Measurements from ENCODE around the gene PPIF.

PPIF gene

GRCh38 chr10:79394664-79395063, 47.4 kb downstream of the PPIF start:
- no peak for TF ChIP-seq ZNF274 (IDR thresholded peaks at IDR 0.05; ENCODE audit: low read depth, low read length)
- no peak overlapping the region for H3K4me3 ChIP-seq (ENCODE audit: low read length)

DNA sequence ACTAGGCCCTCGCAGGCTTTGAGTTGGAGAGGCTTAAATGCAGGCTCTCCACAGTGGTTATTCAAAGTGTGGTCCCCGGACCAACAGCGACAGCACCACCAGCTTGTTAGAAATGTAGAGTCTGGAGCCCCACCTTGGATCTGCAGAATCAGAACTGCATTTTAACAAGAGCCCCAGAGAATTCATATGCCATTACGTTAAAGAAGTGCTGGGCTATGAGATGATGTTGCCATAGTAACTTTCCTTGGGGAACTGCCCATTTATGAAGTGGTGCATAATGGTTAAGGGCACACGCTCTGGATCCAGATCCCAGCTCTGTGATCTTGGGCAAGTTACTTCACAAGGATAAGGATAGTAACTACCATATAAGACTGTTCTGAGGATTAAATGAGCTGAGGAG, 49.3 kb downstream of the PPIF start:
- no peak for TF ChIP-seq ZNF274 (IDR thresholded peaks at IDR 0.05; ENCODE audit: low read depth, low read length)
- H3K4me3 ChIP-seq (ENCODE audit: low read length) = no peak overlapping the region

DNA sequence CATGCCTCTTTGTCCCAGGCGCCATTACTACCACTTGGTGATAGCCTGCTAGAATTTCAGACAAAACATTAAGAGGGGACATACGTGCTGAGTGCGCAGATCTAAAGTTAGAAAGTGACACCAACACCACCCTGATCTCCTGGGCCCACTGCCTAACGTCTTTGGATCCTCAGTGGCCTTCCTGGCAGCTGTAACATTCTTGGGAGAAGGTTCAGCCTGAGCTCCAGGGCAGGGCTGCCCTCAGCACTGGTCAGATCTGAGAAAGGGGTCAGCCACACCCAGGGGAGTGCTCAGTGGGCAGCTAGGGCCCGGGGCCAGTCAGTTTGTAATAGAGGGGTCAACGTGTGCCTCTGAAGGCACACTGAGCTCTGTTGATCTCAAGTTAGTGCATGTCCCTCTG, 49.8 kb downstream of the PPIF start:
- no peak for TF ChIP-seq ZNF274 (IDR thresholded peaks at IDR 0.05; ENCODE audit: low read depth, low read length)
- H3K4me3 ChIP-seq (ENCODE audit: low read length) = no peak overlapping the region

DNA sequence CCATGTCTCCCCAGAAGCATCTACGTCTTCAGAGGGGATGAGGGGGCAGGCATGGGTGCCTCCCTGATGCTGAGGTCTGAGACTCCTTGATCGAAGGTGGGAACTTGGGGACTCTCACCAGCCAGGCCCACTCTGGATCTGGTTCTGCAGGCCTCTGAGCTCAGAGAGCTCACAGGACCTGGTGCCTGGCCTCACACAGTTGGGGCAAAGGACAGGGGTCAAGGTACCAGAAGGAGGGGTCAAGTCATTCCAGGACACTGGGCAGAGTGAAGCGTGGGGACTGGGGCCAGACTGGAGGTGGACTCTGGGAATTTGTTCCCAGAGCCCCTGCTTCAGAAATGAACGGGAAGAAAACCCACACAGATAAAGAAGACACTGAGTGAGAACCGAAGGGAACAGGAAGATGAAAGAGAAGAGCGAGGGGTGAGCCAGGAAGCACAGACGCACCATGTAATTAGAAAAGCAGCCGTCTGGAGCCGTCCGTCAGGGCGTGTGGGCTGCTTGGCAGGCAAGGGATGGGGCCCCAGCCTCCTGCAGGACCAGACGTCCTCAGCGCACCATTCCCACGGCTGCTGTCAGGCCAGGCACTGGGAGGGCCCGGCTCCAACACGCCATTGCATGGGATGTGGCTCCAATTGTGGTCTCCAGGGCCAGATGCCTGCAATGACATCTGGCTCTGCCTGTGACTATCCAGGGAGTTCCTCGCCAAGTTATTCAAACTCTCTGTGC, 50.5 kb downstream of the PPIF start:
- no peak for TF ChIP-seq ZNF274 (IDR thresholded peaks at IDR 0.05; ENCODE audit: low read depth, low read length)

DNA sequence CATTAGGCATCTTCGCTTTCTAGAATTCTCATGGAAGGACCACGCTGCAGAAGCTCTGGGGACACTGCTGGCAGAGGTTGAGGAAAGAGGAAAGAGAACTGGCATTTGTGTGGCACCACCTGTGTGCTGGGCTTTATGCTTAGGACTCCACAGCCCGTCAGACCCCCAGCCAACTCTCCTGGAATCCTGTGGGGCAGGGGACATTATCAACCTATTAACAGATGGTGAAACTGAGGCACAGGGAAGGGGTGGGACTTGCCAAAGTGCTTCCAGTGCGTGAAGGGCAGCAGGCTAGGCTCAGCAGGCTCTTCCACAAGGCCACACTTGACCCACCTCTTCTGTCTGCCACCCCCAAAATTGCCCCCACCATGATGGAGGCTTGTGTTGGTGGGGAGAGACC, 51.4 kb downstream of the PPIF start:
- no peak overlapping the region for H3K4me3 ChIP-seq (ENCODE audit: low read length)

More for the DNA sequence above, 50.5 kb downstream of the PPIF start:
- no peak overlapping the region for H3K4me3 ChIP-seq (ENCODE audit: low read length)

GRCh38 chr10:79399223-79399831, 52.1 kb downstream of the PPIF start:
- no peak overlapping the region for H3K4me3 ChIP-seq (ENCODE audit: low read length)
- TF ChIP-seq ZNF274 (IDR thresholded peaks at IDR 0.05; ENCODE audit: low read depth, low read length) = no peak

More for the DNA sequence above, 51.4 kb downstream of the PPIF start:
- TF ChIP-seq ZNF274 (IDR thresholded peaks at IDR 0.05; ENCODE audit: low read depth, low read length) = no peak

DNA sequence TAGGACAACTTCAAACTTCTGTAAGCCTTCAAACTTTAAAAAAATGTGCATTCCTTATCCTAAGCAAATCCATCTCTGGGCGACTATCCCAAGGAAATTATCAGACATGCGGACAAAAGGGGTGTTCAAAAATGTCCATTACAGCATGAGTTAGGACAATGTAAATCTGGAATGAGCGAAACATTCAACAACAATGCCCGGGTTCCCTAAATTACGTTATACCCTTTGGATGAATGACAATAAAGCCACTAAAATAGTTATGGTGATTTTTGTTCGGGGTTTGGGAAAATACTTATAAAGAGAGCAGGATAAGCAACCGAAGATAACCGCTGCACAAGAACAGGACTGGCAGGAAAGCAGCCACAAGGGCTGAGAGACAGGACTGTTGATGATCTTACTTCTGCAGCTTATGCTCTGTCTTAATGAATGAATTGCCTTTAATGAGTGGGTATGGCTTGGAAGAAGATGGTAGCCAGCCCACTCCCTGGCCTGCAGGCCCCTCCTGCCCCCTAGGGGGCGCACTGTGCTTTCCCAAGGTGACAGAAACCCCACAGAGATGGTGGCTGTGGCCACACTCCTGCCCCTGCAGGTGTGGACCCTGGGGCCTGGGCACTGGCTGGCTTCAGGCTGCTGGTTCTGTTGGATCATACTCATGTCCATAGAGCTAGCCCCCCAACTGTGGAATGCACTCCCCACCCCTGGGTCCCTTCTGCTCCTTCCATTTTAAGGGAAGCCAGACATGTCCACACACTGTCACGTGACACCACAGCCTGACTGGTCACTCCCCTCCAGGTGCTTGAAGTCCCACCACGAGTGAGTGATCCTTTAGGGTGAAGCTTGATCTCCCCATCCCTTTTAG, 53.1 kb downstream of the PPIF start:
- TF ChIP-seq ZNF274 (IDR thresholded peaks at IDR 0.05; ENCODE audit: low read depth, low read length) = no peak
- H3K4me3 ChIP-seq (ENCODE audit: low read length) = no peak overlapping the region

- TF ChIP-seq ZNF274 (IDR thresholded peaks at IDR 0.05; ENCODE audit: low read depth, low read length) = no peak
These were observed 54.0 kb downstream of the PPIF start for GRCh38 chr10:79401015-79401921.

GRCh38 chr10:79402625-79402946, 55.3 kb downstream of the PPIF start:
- TF ChIP-seq ZNF274 (IDR thresholded peaks at IDR 0.05; ENCODE audit: low read depth, low read length) = no peak

More at GRCh38 chr10:79401015-79401921, 54.0 kb downstream of the PPIF start:
- no peak overlapping the region for H3K4me3 ChIP-seq (ENCODE audit: low read length)

GRCh38 chr10:79402951-79403350, 55.7 kb downstream of the PPIF start:
- no peak for TF ChIP-seq ZNF274 (IDR thresholded peaks at IDR 0.05; ENCODE audit: low read depth, low read length)
- no peak overlapping the region for H3K4me3 ChIP-seq (ENCODE audit: low read length)

More at GRCh38 chr10:79402625-79402946, 55.3 kb downstream of the PPIF start:
- no peak overlapping the region for H3K4me3 ChIP-seq (ENCODE audit: low read length)

DNA sequence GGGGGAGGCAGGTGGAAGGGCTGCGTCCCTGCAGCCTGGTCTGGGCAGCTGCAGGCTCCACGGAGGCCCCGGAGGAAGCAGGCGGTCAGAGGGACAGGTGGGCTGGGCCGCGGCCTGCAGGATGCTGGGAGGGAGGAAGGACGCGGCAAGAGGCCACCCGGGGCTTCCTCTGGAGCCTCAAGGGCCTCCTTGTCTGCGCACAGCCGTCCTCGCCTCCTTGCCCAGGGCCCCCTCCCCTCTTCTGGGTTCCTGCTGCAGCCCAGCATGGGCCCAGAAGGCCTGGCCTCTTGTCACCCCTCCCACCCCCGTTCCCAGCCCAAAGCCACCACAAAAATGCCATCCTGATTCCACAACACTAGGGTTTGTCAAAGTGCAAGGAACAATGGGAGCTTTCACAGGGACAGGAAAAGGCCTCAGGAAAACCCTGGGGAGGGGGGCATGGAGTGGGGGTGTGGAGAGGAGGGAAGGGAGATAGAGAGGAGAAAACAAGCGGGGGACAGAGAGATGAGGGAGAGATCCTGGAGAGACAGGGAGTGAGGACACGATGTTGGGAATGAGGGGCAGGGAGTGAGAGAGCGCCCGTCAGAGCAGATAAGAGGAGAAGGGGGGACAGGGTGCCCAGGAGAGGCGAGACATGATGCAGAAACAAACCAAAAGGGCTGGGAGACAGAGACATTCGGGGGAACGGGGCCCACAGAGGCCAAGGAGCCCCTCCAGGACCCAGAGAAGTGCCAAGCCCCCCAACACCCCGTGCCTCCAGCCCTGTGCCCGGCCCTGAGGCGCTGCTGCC, 56.4 kb downstream of the PPIF start:
- TF ChIP-seq ZNF274 (IDR thresholded peaks at IDR 0.05; ENCODE audit: low read depth, low read length) = no peak

GRCh38 chr10:79404231-79404609, 57.0 kb downstream of the PPIF start:
- no peak overlapping the region for H3K4me3 ChIP-seq (ENCODE audit: low read length)
- TF ChIP-seq ZNF274 (IDR thresholded peaks at IDR 0.05; ENCODE audit: low read depth, low read length) = no peak

More for the DNA sequence above, 56.4 kb downstream of the PPIF start:
- H3K4me3 ChIP-seq (ENCODE audit: low read length) = no peak overlapping the region

- TF ChIP-seq ZNF274 (IDR thresholded peaks at IDR 0.05; ENCODE audit: low read depth, low read length) = no peak
- H3K4me3 ChIP-seq (ENCODE audit: low read length) = no peak overlapping the region
These were observed 57.4 kb downstream of the PPIF start for GRCh38 chr10:79404690-79405131.
